Erythroblast (primary cell): ENCODE measurements around the gene PER3.

Source experiments
- GATA1 ChIP-seq: IDR thresholded peaks from 2 replicates; pipeline ENCODE4 v1.6.1; 2011; ENCODE audit warnings: low read depth, mild to moderate bottlenecking, control low read depth, low read length, moderate library complexity
- POLR2A ChIP-seq: IDR thresholded peaks from 2 replicates; pipeline ENCODE4 v1.6.1; 2011; ENCODE audit warnings: mild to moderate bottlenecking, low read length

- TF ChIP-seq POLR2A (no peak), GATA1 (no peak)
Observed at GRCh38 chr1:7863756-7864328, 79.8 kb downstream of the PER3 start.
